ENCODE data around the gene HERPUD1.

GRCh38 chr16:56892705-56893104 is 39.2 kb upstream of the HERPUD1 start:
- TF ChIP-seq IRF3 (IDR thresholded peaks at IDR 0.05; ENCODE audit: low read depth, low read length) (no peak), CTCF (IDR thresholded peaks at IDR 0.05) (no peak), POLR2AphosphoS5 (IDR thresholded peaks at IDR 0.05; ENCODE audit: low read depth, low read length) (no peak), REST (IDR thresholded peaks at IDR 0.05; ENCODE audit: low read depth, low read length) (no peak), SIN3A (IDR thresholded peaks at IDR 0.05; ENCODE audit: borderline replicate concordance, low read depth, low read length) (no peak), RAD21 (IDR thresholded peaks at IDR 0.05; ENCODE audit: low read length) (no peak), SMC3 (IDR thresholded peaks at IDR 0.05; ENCODE audit: low read depth, low read length) (no peak), EP300 (IDR thresholded peaks at IDR 0.05; ENCODE audit: borderline replicate concordance in 1 of 2, low read depth in 1 of 2, low read length in 1 of 2) (no peak)

All from SK-N-SH (cell line).